HG03354 (cell line): ENCODE data around the gene FAM124A.

Source experiments
- ATAC-seq: cut with Tn5 transposase; IDR thresholded peaks from one replicate; pipeline ENCODE4 v1.9.1; 2021; ENCODE audit warnings: mild to moderate bottlenecking; ENCODE audit not compliant: unreplicated experiment, poor library complexity, severe bottlenecking

FAM124A gene

DNA sequence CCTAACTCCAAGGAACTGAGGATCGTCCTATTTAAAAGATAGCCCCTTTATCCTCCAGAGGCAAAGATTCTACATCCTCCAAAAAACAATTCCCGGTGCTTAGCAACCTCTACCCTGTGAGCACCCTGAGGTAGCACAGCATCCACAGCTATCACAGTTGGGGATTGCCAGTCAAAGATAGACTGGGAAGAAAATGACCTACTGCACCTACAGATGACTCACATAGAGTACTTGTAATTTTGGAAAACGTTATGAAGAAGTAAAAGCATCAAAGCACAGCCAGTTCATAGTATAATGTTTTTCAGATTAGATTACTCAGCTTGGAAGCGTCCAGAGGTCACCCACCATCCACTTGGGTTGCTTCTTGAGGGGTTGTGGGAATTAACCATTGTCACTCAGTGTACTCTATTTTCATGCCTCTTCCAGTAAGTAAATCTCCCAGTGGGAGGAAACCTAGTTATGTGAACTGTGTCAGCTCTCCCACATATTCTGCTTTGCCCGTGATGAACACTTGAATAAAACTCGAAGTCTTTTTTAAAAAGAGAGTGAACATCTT lies 8.9 kb upstream of the FAM124A start:
- ATAC-seq = no peak

GRCh38 chr13:51218626-51219025 lies 3.6 kb upstream of the FAM124A start:
- no peak for ATAC-seq

DNA sequence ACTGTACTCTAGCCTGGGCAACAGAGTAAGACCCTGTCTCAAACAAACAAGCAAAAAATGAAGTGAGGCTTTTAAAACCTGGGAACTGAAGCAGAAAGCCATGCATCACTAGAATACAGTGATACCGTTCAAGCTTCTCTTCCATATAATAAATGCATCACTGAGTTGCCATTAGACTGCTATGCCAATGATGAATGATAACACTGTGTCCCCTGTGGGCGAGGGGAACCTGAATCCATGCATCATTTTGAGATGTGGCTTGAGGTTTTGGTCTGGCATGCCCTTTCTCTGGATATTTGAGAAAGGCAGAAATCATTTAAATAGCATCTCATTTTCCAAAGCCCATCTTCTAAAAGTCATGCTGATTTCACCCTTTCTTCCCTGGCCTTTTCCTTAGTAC lies 1.5 kb upstream of the FAM124A start:
- ATAC-seq = no peak

GRCh38 chr13:51221108-51221507 lies 1.1 kb upstream of the FAM124A start:
- no peak for ATAC-seq

DNA sequence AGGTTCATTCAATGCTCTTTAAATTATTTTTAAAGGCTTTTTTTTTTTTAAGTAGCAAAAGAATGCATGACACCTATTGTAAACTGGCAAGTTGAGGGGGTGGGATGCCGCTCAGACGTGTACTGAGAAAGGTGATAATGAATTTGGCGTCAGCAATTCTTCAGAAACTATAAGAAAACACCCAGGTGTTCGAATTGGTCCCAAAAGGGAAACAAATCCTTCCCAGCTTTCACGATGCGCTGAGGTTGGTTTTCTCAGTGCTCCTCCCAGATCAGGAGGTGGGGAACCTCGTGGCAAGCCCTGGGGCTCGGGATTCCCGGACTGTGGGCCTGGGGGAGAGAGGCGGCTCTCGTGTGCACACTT lies 543 bp upstream of the FAM124A start:
- no peak for ATAC-seq

GRCh38 chr13:51222686-51223559 lies 725 bp downstream of the FAM124A start:
- ATAC-seq = no peak

- ATAC-seq = no peak
Observed at GRCh38 chr13:51223560-51224270, 1.5 kb downstream of the FAM124A start.

DNA sequence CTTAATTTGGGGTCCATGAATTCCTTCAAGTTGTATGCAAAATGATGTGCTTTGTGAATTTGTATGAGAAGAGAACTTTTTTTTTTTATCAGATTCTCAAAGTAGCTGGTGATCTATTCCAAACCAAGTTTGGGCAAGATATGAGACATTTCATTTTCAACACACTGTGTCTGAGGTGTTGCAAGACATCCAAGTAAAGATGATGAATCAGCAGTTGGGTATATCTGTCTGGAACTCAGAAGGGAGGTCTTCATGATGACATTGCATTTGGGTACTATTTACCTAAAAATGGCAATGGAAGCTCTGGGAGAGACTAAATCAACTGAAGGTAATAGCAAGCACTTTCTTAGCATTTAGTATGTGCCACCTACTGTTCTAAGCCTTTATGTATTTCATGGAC lies 2.8 kb downstream of the FAM124A start:
- ATAC-seq = no peak

GRCh38 chr13:51227404-51227803 lies 5.2 kb downstream of the FAM124A start:
- no peak for ATAC-seq

DNA sequence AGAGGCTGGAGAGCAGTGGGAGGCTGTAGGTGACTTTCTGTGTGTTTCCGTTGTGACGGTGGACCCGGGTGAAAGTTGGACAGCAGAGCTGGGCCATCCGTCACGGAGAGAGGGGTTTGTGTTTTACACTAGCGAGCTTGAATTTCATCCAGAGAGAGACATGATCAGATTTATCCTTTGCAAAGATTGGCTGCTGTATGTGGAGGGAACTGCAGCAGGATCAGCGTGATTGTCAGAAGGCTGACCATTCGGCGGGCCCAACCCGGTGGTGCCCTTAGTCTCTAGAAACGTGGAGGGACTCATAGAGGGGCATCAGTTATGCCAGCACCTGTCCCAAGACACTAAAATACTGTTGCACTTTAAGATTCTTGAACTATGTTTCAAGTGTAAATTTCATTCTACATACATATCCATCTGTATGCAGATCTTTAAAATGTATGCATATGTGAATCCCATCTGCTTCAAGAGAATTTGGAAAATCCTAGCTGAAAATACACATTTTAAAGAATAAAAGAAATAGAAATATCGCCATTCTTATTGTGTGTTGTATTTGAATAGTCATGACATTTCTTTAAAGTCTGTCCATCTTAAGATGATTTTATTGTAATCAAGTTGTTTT lies 7.0 kb downstream of the FAM124A start:
- ATAC-seq = no peak

GRCh38 chr13:51229731-51230130 lies 7.5 kb downstream of the FAM124A start:
- ATAC-seq = no peak

DNA sequence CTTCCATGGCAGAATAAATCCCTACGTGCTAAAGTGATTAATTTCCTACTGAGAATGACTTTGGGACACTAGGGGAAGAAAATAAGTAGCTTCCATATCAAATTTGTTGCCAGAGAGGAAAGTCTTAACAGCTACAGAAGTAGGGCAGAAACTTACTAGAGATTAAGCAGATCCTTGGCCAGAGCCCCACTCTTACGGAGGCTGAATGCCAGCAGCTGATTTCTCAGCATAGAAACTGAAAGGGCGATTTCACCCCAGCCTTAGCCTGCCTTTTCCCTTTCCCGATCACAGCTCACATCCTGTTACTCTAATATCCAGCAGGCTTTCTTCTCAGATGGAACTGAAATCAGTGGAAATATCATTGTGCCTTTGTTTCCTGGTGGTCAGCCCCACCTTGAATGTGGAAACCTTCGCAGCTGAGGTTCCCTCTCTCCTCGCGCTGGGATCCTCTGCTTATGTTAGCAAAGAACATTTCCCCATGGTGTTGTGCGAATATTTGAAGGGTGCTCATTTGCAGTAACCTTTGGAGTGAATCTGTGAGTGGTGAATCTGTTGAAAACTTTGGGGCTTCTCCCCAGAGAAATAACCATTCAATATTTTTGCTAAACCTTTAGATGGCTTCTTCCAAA lies 8.4 kb downstream of the FAM124A start:
- ATAC-seq = no peak

GRCh38 chr13:51231456-51231855 lies 9.3 kb downstream of the FAM124A start:
- ATAC-seq = no peak

DNA sequence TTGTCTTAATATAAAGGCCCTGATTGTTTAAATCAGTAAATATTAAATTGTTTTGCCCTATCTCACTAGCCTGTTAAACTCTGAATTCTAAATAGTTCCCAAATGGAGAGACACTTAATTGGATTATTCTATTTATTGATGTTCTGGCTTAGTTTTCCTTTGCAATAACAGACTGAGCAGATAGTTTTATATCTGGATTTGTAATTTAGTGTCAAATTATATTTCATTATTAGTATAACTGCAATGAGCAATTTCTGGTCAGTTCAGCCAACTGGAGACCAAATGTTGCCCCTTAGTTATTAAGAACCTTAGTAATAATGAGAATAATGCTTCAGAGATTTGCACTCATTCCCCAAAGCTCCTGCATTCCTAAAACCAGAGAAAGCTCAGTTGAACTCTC lies 10.1 kb downstream of the FAM124A start:
- ATAC-seq = no peak

DNA sequence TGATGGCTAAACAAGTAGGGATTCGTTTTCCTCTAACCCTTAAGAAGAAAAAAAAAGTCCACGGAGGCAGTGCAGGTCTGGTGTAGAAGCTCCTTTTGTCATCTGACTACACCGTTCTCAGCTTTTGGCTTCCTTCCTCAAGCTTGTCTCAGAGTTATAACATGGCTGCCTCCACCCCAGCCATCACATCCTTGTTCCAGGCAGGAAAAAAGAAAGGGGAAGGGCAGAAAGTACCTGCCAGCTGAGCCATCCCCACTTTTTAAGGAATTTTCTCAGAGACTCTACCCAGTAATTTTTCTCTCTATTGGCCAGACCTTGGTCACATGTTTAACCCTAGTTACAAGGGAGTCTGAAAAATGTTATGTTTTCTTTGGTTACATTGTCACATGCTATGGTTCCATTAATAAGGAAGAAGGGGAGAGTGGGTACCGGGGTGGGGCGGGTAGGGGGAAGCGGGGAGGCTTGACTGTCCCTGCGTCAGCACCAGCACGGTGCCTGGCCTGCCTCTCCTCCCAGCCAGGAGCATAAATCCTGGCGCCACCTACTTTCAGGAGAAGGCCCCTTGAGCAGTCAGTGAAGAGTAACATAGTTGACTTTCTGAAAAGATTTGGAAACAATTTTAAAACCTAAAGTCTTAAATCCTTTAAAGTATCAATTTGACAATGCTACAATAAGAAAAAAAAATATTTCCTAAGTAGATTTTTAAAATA lies 11.1 kb downstream of the FAM124A start:
- ATAC-seq = no peak

DNA sequence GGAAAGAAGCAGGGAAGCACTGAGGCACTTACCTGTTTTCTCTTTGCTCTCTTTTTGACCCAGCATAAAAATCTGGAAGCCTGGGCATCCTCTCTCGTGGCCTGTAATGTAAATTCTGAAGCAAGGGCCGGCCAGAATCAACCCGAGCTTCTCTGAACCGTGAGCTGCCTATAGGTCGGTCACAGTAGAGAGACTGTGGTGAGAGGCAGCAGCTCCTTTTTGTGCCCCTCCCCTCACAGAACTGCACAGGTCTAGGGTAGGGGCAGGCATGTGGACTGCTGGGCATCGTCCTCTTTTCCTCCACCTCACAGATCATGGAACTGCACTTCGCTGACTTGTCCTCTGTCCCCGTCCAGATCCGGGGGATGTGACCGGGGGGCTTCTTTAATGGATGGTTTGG lies 12.5 kb downstream of the FAM124A start:
- ATAC-seq = no peak

- ATAC-seq = no peak
Observed at GRCh38 chr13:51235186-51235585, 13.0 kb downstream of the FAM124A start.

DNA sequence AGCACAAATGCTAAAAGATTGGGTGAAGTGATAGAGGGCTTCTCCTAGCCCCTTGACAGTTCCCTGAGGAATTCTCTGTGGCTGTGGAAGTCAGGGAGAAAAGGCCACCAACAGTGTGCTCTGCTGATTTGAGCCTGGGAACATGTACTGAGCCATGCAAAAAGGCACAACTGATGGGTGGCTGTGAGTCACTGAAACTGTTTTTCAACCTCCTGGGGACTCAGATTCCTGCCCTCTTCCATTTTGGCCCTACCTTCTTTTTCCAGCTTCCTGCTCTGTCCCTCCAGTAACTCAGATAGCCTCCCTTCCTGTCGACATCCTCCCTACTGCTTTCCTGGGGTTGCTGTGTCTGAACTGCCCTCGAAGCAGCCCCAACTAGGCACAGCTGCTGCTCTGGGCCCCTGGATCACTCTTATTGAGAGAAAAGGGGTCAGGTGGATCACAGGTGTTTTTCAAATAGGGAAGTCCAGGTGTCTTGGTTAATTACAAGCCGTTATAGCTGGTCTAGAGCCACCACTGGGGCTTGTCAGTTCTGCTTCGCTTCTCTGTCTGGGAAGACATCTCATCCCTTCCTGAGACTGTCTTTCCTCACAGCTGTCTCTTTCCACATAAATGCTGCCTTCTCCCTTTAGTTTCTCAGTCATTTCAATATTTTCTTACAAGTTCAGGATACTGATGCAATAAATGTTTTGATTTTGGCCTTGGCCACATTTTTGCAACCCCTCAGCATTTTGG lies 13.7 kb downstream of the FAM124A start:
- no peak for ATAC-seq

GRCh38 chr13:51236491-51236792 lies 14.2 kb downstream of the FAM124A start:
- ATAC-seq = no peak
